Bronchial epithelial cell (primary cell): ENCODE data around the gene TTC12. TPM values are rescaled to one million over a fixed set of nuclear protein-coding genes. Genes with fewer than 3 reads are reported as not detected.

Source experiments
- DNase-seq: peaks from one replicate; pipeline ENCODE4 v3.0.0-alpha.2; 2010; ENCODE audit warnings: low read depth
- FAIRE-seq: peaks from 2 replicates; lab custom pipeline; 2011; peaks lifted over from hg19 to GRCh38; lab: Jason Lieb, UNC
- H3K27me3 ChIP-seq: 2 replicates; pipeline ENCODE4 v1.5.1; 2011; ENCODE audit warnings: low read length; ENCODE audit not compliant: control insufficient read depth, insufficient read depth
- H3K36me3 ChIP-seq: 2 replicates; pipeline ENCODE4 v1.5.1; 2011; ENCODE audit warnings: low read length; ENCODE audit not compliant: control insufficient read depth, insufficient read depth
- H3K4me3 ChIP-seq: 2 replicates; pipeline ENCODE4 v1.5.1; 2011; ENCODE audit warnings: mild to moderate bottlenecking, low read depth, low read length, control low read depth
- CTCF ChIP-seq: IDR thresholded peaks from 2 replicates; pipeline ENCODE4 v1.5.1; 2011; ENCODE audit warnings: mild to moderate bottlenecking, moderate library complexity, low read length, control low read depth, inconsistent platforms; ENCODE audit not compliant: insufficient read depth, severe bottlenecking
- total RNA-seq: library from RNA; depleted of rRNA; stranded (reverse); fragments of >200 nt; gene quantifications from 2 replicates; pipeline ENCODE4 v1.2.1, GENCODE V29; 2014

TTC12 gene
- total RNA-seq, 1 donor from 2014 or later = 12.9 TPM

GRCh38 chr11:113370634-113371033 is 56.3 kb downstream of the TTC12 start:
- no peak for DNase-seq
- H3K36me3 ChIP-seq = peaks cover 3% of the 10 kb centered on the region
- no peaks in the 10 kb centered on the region for H3K27me3 ChIP-seq
- FAIRE-seq = no peak
- no peak overlapping the region for H3K4me3 ChIP-seq
- no peak for TF ChIP-seq CTCF

DNA sequence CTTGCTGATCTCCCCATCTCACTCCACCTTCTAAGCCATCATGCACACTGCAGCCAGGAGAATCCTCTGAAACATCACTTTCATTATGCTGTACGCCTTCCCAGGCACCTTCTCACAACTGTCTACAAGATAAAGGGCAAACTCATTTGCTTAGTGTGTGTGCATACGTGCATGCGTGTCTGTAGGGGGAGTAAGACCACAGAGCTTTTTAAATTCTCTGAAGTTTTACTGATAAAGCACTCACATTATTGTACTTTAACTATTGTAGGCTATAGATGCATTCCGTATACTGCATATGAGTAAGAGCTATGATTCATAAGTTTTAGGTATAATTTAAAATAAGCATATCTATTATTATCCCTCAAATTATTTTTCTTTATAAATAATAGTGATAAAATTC is 57.9 kb downstream of the TTC12 start:
- DNase-seq (peak; percentile 38), FAIRE-seq (no peak)
- Histone ChIP-seq H3K36me3 (peaks cover 1% of the 10 kb centered on the region), H3K4me3 (no peak overlapping the region), H3K27me3 (no peaks in the 10 kb centered on the region)
- no peak for TF ChIP-seq CTCF

DNA sequence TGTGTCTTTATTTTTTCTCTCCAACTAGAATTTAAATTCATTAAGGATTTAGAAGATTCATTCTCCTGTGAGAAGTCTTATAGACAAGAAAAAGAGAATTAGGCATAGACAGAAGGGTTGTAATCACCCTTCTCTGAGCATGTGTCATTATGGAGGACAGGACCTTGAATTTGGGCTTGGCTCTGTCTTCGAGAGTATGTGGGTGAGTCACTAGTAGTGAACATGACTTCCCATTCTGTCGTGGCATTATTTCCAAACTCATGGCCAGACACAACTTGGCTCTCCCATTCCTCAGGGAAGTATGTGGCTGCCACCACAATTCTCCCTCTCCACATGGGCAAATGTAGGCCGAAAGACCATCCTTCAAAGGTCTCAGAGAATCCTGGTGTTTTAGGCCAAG is 58.9 kb downstream of the TTC12 start:
- no peak overlapping the region for H3K4me3 ChIP-seq
- DNase-seq (peak; percentile 89), FAIRE-seq (peak; percentile 97)
- H3K27me3 ChIP-seq = no peaks in the 10 kb centered on the region
- no peak for TF ChIP-seq CTCF
- H3K36me3 ChIP-seq = no peaks in the 10 kb centered on the region

- Histone ChIP-seq H3K4me3 (no peak overlapping the region), H3K36me3 (no peaks in the 10 kb centered on the region), H3K27me3 (no peaks in the 10 kb centered on the region)
- no peak for FAIRE-seq
- no peak for TF ChIP-seq CTCF
- no peak for DNase-seq
Observed at GRCh38 chr11:113373981-113374560, 59.7 kb downstream of the TTC12 start.

DNA sequence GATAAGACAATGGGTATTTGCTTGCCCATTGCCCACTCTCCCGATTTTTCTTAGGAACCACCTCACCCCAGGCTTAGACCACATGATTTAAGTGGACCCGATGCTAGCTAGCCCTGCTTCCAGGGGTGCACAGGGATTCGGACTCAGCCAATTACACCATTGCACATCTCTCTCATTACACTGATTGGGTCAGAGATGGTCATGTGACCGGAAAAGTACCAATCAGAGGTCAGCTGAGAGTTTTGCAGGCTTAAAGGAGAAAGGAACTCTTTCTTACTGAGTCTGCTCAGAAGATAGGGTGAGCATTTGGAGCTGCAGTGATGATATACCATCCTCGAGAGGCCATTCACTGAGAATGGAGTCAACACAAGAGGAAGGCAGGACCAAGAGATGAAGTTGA is 61.0 kb downstream of the TTC12 start:
- FAIRE-seq (peak; percentile 18), DNase-seq (no peak)
- H3K4me3 ChIP-seq = no peak overlapping the region
- no peaks in the 10 kb centered on the region for H3K36me3 ChIP-seq
- H3K27me3 ChIP-seq = no peaks in the 10 kb centered on the region
- TF ChIP-seq CTCF = no peak

DNA sequence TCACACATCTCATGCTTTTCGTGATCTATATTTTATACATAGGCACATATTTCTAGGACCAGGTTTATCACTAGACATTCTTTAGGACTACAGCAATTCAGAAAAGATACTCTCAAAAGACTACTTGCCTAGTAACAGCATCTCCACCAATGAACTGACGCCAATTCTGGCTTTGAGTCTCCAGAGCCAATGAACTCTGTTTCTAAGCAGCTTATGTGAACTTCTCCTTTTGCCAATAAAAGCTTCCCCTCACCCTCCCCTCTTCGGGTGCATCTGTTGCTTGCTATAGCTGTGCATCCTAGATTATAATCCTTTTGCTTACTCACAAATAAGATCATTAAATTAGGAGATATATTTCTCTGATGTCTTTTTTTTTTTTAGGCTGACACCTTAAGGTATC is 61.8 kb downstream of the TTC12 start:
- Histone ChIP-seq H3K36me3 (no peaks in the 10 kb centered on the region), H3K4me3 (no peak overlapping the region), H3K27me3 (no peaks in the 10 kb centered on the region)
- FAIRE-seq = no peak
- TF ChIP-seq CTCF = no peak
- no peak for DNase-seq
